ENCODE data around the gene PAK1. TPM values are rescaled to one million over a fixed set of nuclear protein-coding genes. Genes with fewer than 3 reads are reported as not detected.
"Not testable (repeated sequence)": the region's sequence is repeated elsewhere in the genome, so short reads cannot be mapped to it uniquely, and the experiment has no call there.

Gene PAK1
- total and polyA plus RNA-seq, 2 of the 4 experiments (the other 2 are of a cell fraction) = 34.3 to 60.6 TPM

DNA sequence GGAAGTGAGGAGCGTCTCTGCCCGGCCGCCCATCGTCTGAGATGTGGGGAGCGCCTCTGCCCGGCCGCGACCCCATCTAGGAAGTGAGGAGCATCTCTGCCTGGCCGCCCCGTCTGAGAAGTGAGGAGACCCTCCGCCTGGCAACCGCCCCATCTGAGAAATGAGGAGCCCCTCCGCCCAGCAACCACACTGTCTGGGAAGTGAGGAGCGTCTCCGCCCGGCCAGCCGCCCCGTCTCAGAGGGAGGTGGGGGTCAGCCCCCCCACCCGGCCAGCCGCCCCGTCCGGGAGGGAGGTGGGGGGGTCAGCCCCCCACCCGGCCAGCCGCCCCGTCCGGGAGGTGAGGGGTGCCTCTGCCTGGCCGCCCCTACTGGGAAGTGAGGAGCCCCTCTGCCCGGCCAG lies 16.1 kb upstream of the PAK1 start:
- H3K14ac ChIP-seq (replicated peaks; ENCODE audit: low read depth, low read length); H3K9me1 ChIP-seq (ENCODE audit: insufficient read depth, low read length); DNase-seq; H3K9me3 ChIP-seq (ENCODE audit: control insufficient read depth, insufficient read depth, low read length); H4K5ac ChIP-seq (ENCODE audit: low read depth, low read length); H3K4me3 ChIP-seq (ENCODE audit: insufficient read depth, low read depth, low read length); H3K4me1 ChIP-seq (ENCODE audit: control insufficient read depth, insufficient read depth, low read length); H4K91ac ChIP-seq (ENCODE audit: insufficient read depth, low read depth, low read length); ATAC-seq (ENCODE audit: low read depth); H3K36me3 ChIP-seq (ENCODE audit: control insufficient read depth, insufficient read depth, low read length); H2AFZ ChIP-seq (replicated peaks; ENCODE audit: low read length, poor library complexity); H2BK120ac ChIP-seq (ENCODE audit: low read depth, low read length); H3K27ac ChIP-seq (ENCODE audit: insufficient read depth, low read length); dilution Hi-C loops (cut with HindIII; ENCODE audit: low sequenced_read_pairs, unreplicated experiment); H3K9ac ChIP-seq (ENCODE audit: low read depth, low read length); H4K20me1 ChIP-seq (ENCODE audit: insufficient read depth, low read length); H2AK5ac ChIP-seq (ENCODE audit: low read depth, low read length); H3K4ac ChIP-seq (ENCODE audit: low read depth, low read length); POLR2A ChIA-PET (ENCODE audit: unreplicated experiment); H3K23ac ChIP-seq (ENCODE audit: low read depth, low read length); H2BK20ac ChIP-seq (ENCODE audit: low read depth, low read length); H4K8ac ChIP-seq (ENCODE audit: low read depth in 2 of 2, low read length in 2 of 2); H3K79me1 ChIP-seq (ENCODE audit: low read depth in 1 of 2, low read length in 2 of 2); CTCF ChIA-PET; H2BK15ac ChIP-seq (ENCODE audit: low read depth, low read length); in situ Hi-C loops (cut with MboI; ENCODE audit: low sequenced_read_pairs); H3K56ac ChIP-seq (ENCODE audit: extremely low read depth, insufficient read depth, low read length); BruUV-seq (replicated peaks); H3K18ac ChIP-seq (ENCODE audit: low read depth, low read length); H3K4me2 ChIP-seq (ENCODE audit: low read depth, low read length); H2AK9ac ChIP-seq (replicated peaks; ENCODE audit: low read depth, low read length, poor library complexity); H2BK5ac ChIP-seq (ENCODE audit: low read depth, low read length, poor library complexity, severe bottlenecking): not testable (repeated sequence)
- peaks cover 16% of the 10 kb centered on the region for H3K27me3 ChIP-seq (ENCODE audit: control insufficient read depth, insufficient read depth, low read length)
- no CpG with 5 or more reads among the region's 28 CpGs for WGBS, 2 experiments (ENCODE audit: extremely low coverage in 2 of 2, insufficient read length in 1 of 2)
- intact Hi-C loops (cut with micrococcal nuclease) = loop anchor here (5.0 kb wide), 1 partner anchor 37 kb away; no protein-coding TSS in a partner anchor

Measured in IMR-90 (cell line).